Non-pigmented ciliary epithelial cell (primary cell): ENCODE data around the gene TSC22D3.

Experiments used
- DNase-seq: peaks from one replicate; pipeline ENCODE4 v3.0.0-alpha.2; 2010; ENCODE audit warnings: low read depth

TSC22D3 gene

DNA sequence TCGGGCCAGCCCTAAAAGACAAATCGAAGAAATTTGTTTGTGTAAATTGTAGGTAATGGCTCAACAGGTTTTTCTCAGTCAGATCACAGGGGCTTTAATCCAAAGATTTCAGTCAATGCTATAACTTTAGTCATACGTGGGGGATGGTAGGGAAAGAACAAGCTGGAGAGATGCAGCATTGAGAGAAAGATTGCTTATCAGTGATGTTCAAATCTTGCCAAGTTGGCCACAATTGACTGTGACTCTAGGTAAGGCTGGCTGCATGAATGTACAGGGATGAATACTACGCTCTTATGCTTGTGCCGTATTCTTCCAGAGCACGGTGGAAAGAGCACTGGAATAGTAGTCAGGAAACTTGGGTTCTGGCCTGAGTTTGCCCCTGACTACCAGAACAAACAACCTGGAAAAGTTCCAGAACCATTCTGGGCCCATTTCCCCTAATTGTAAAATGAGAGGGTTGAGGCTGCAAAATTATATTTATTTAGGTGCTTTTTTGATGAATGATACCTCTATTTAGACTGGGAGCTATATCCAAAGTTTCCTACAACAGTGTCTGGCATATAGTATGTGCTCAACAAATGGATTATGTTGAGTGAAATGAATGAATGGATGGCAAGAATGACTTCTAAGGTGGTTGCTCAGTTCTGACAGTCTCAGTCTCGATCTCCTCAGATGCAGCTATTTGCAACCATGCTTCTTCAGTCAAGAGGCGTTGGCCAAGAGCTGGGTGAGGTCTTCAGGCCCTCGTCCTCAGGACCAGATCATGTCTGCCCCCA, 44.4 kb downstream of the TSC22D3 start:
- no peak for DNase-seq

GRCh38 chrX:107730298-107730655, 45.3 kb downstream of the TSC22D3 start:
- no peak for DNase-seq

DNA sequence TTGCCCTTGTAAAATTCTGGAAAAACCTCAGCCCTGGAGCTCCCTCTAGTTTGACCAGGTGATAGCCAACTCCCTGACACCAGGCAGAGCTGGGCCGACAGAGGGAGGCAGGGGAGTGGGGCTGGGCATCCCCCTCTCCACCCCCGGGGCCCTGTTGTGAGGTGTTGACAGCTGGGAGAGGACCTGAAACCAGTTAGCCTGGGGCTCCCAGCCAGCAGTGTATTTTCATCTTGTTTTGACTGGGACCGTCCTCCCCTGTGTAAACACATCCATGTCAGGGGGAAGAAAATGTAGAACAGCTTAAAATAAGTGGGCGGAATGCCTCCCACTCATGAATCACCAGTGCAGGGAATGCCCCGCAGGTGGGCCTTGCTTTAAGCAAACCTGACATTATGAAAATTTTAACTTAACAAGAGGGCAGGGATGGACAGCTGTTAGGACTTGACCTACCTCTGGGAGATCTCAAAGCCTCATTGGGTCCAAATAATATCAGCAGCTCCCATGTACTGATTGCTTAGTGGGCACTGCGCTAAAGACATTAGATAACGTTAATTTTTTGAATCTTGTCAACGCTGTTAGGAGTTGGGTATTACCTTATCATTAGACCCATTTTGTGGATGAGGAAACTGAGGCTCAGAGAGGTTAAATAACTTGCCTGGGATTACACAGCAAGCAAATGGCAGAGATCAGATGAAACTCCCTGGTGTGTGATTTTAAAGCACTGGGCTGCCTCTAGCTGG, 45.9 kb downstream of the TSC22D3 start:
- no peak for DNase-seq

- no peak for DNase-seq
These were observed 47.1 kb downstream of the TSC22D3 start for GRCh38 chrX:107728371-107729099.

- no peak for DNase-seq
These were observed 48.6 kb downstream of the TSC22D3 start for GRCh38 chrX:107726816-107727534.

DNA sequence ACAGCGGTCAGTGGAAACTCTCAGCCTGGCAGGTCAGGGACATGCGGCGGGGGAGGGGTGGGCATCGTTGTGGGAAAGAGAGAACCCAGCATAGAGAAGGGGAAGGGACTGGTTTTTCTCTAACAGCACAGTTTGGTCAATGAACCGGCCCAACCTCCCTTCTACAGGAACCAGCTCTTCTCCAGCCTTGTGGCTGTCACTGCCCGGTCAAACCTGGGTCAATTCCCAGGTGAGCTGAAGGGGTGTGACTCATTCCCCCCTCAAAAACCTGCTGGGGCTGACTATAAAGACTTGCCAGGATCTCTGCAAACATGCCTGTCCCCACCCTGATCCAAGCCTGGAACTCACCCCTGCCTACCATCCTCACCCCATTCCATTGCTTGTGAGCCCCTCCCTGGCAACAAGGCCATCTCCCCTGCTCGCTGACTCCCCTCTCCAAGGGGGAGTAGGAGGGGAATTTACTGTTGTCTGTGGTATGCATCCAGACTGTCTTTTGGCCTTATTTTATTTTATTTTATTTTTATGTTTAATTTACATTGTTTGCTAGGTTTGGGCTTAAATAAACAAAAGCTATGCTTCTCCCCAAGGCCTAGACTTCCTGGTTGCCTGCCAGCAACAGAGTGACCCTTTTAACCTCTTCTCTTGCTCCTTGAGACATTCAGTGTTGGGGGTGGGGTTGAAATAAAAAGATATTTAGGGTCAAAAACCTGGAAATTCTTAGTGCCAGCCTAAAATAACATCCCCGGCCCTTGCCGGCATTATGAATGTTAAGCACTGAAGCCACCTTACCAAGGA, 49.6 kb downstream of the TSC22D3 start:
- DNase-seq, result no peak

GRCh38 chrX:107724653-107725052, 50.9 kb downstream of the TSC22D3 start:
- DNase-seq, result no peak

GRCh38 chrX:107723511-107723910, 52.1 kb downstream of the TSC22D3 start:
- no peak for DNase-seq

DNA sequence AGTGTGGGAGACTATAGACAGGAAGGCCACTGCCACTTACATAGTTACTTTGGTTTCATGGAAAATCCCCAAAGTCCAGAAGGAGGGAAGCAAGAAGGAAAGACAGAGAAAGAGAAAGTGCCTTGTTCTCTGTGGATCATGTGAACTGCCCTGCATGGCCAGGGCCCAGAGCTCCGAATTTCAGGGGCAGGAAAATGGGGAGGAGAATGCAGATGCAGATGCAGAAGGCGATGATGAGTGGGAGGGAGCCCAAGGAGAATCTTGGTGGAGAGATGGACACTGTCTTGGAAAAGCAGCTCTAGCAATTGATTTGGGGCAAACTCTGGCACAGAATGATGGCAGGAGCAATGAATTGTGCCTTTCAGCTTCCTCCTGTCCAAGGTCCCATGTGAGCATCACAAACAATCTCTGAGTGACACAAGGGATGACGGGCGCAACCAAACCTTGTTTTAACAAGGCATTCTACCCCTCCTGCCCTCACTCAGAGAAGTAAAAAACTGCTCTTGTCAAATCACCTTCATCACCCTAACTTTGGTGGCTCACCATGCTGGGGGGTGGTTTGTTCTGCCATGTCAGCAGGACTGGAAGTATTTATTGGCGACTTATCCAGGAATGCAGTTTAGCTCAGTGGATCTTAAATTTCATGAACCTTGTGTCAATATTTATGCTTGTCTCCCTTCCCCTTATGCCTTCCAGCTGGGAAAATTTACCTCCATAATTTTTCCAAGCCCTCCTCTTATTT, 53.5 kb downstream of the TSC22D3 start:
- no peak for DNase-seq

DNA sequence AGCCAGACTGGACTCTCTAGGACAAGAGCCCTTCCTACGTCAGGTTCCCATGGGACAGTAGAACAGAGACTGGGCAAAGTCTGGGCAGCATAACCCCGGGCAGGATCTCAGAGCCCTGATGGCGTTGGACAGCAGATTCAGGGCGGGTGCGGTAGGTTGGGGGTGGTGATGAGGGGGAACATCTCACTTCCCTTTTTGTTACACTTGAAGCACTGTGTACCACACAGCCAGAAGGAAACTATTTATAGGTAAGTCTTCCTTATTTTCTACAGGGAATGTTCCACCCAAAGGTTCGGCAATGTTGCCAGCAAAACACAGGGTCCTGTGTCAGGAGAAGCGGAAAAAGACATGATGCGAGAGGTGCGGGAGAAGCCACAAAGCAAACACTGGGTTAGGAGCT, 54.3 kb downstream of the TSC22D3 start:
- no peak for DNase-seq

DNA sequence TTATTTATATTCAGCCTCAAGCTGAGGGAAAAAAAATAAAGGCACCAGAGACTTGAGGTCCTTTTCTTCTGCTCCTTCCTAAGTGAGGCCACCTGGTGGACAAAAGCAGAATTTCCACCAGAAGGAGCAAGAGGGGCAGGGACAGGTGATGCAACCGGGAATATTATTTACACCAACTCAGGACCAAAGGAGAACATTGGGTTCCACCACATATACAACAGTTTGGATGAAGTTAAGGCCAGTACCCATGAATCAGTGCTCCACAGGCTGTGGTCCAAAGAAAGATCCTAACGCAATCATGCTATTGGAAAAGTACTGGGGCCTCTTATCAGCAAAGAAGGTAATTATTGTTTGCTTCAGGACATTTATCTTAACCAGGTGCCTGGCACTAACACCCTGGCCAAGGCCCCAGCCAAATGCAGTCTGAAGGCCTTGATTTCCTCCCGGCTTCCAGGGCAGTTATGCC, 57.4 kb downstream of the TSC22D3 start:
- DNase-seq, result no peak

- no peak for DNase-seq
These were observed 58.5 kb downstream of the TSC22D3 start for GRCh38 chrX:107716816-107717700.

DNA sequence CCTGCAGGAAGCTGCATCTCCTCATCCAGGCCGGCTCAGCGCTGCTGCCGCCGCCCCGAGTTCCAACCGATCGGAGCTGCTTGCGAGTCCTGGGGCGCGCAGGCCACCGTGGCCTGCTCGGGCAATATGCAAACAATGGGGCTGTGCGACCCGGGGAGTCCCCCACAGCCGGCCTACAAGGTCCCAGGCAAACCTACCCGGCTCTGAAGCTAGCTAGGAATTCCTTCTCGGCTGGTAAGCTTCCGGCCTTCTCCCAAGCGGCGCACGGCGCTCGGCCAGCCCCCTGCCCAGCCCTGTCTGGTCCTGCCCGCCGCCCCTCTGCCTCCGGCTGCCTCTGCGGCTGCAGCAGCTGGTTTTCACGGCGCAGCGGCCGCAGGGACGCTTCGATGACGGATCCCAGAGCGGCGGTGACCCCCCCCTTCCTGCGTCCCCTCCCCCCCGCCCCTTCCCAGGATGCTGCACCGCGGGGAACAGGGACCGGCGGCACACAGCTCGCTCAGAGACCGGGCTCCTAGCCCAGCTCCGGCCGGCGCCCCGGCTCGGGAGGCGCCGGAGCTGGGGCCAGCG, 59.4 kb downstream of the TSC22D3 start:
- no peak for DNase-seq

DNA sequence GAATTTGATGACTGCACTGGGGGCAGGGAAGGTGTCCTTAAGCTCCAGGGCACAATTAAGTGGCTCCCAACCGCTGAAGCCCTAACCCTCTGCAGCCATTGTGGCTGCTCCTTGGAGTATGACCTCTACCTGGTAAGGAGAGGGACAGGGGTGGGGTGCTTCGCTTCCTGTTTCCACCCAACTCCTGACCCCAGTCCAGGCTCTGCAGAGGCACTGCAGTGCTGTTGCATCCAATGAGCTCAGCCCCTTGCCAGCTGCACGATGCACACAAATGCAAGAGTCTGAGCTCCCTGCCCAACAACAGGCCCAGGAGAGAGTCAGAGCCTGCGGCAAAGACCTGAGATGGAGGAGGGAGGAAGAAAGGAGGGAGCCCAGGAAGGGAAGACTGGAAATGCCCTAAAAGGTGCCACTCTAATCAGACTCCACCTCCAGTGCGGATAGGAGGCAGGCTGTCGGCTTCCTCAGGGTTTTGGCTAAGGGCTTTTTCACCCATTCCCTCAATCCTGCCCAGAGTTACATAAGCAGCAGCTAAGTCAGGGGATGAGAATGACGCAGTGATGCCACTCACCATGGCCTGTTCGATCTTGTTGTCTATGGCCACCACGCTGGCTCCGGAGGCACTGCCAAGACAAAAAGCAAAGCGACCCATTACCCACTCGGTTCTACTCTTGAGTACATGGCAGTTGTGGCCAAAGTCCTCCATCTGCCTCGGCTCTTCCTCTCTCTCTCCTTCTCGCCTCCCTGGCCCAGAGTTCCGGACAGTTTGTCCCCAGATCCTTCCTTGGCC, 60.1 kb downstream of the TSC22D3 start:
- no peak for DNase-seq

DNA sequence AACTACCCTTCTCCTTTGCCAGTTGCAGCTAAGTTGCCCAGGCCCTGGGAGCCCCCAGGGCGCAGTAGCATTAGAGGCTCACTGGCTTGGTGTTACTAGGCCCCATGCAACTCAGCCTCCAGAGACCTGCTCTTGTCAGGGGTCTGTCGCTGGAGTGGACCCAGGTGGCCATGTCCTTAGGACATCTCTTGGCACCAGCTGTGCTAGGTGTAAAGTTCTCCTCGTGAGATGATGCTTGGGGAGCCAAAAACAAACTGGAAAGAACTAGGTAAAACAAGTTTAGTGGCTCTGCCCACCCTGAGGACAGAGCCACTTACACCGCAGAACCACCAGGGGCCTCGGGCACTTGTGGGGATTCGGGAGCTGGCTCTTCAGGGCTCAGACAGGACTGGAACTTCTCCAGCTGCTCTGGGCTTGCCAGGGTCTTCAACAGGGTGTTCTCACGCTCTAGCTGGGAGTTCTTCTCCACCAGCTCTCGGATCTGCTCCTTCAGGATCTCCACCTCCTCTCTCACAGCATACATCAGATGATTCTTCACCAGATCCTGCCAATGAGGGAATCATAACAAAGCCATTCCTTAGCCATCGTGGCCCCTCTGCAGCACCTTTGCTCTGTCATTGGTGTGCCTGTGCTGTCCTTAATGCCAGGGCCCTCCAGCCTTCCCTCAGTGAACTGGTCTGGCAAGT, 61.2 kb downstream of the TSC22D3 start:
- no peak for DNase-seq

GRCh38 chrX:107713543-107714205, 61.9 kb downstream of the TSC22D3 start:
- no peak for DNase-seq

GRCh38 chrX:107713203-107713542, 62.4 kb downstream of the TSC22D3 start:
- no peak for DNase-seq
